HG03064 (cell line): ENCODE data around the gene MARS1.
A peak's percentile ranks its signal among the peaks of the same experiment; 100 is the strongest.

Source experiments
- ATAC-seq: cut with Tn5 transposase; IDR thresholded peaks from one replicate; pipeline ENCODE4 v1.9.1; 2021; ENCODE audit warnings: low read depth; ENCODE audit not compliant: unreplicated experiment

The MARS1 gene

GRCh38 chr12:57456737-57457490, 31.0 kb upstream of the MARS1 start:
- no peak for ATAC-seq

- no peak for ATAC-seq
Observed at GRCh38 chr12:57458665-57459054, 29.2 kb upstream of the MARS1 start.

GRCh38 chr12:57459055-57459749, 28.7 kb upstream of the MARS1 start:
- peak; percentile 41 for ATAC-seq

GRCh38 chr12:57459750-57460467, 28.0 kb upstream of the MARS1 start, which contains the start of gene GLI1:
Gene GLI1 (plus strand): TSS chr12:57459785. CDS start chr12:57463692, 3,907 bp downstream.
- no peak for ATAC-seq

- no peak for ATAC-seq
Observed at GRCh38 chr12:57460468-57460784, 27.4 kb upstream of the MARS1 start.

GRCh38 chr12:57460841-57461275, 27.0 kb upstream of the MARS1 start:
- ATAC-seq = no peak

GRCh38 chr12:57461276-57461916, 26.5 kb upstream of the MARS1 start:
- no peak for ATAC-seq

GRCh38 chr12:57461917-57462250, 26.0 kb upstream of the MARS1 start:
- ATAC-seq = no peak

- ATAC-seq = peak; percentile 52
Observed at GRCh38 chr12:57462251-57462911, 25.5 kb upstream of the MARS1 start.

- ATAC-seq = no peak
Observed at GRCh38 chr12:57462912-57463253, 25.0 kb upstream of the MARS1 start.

GRCh38 chr12:57464569-57464968, 23.3 kb upstream of the MARS1 start:
- no peak for ATAC-seq

- no peak for ATAC-seq
Observed at GRCh38 chr12:57465030-57465746, 22.7 kb upstream of the MARS1 start.

GRCh38 chr12:57465747-57466505, 21.9 kb upstream of the MARS1 start:
- no peak for ATAC-seq

- no peak for ATAC-seq
Observed at GRCh38 chr12:57467212-57467874, 20.5 kb upstream of the MARS1 start.

GRCh38 chr12:57467915-57468314, 20.0 kb upstream of the MARS1 start:
- ATAC-seq = no peak

GRCh38 chr12:57469296-57470164, 18.3 kb upstream of the MARS1 start:
- no peak for ATAC-seq

GRCh38 chr12:57470286-57470969, 17.4 kb upstream of the MARS1 start:
- ATAC-seq = no peak
